Measurements from ENCODE around the gene DMRT1. TPM values are rescaled to one million over a fixed set of nuclear protein-coding genes. Genes with fewer than 3 reads are reported as not detected.
"Not testable (repeated sequence)": the region's sequence is repeated elsewhere in the genome, so short reads cannot be mapped to it uniquely, and the experiment has no call there.

The DMRT1 gene
- polyA plus RNA-seq, 12 donors = not detected

- not testable (repeated sequence) for DNase-seq
These were observed 157.0 kb downstream of the DMRT1 start for GRCh38 chr9:998299-999110.

- no peak for DNase-seq
These were observed 160.3 kb downstream of the DMRT1 start for GRCh38 chr9:1001838-1002237.

GRCh38 chr9:1002678-1003077, 161.2 kb downstream of the DMRT1 start:
- DNase-seq = no peak

GRCh38 chr9:1005043-1005667, 163.7 kb downstream of the DMRT1 start:
- DNase-seq = no peak

GRCh38 chr9:1007312-1007711, 165.8 kb downstream of the DMRT1 start:
- no peak for DNase-seq

GRCh38 chr9:1008216-1008615, 166.7 kb downstream of the DMRT1 start:
- no peak for DNase-seq

- DNase-seq = peak; percentile 86
These were observed 167.7 kb downstream of the DMRT1 start for GRCh38 chr9:1009101-1009707.

GRCh38 chr9:1013021-1013420, 171.5 kb downstream of the DMRT1 start:
- DNase-seq = no peak

GRCh38 chr9:1014225-1014624, 172.7 kb downstream of the DMRT1 start:
- DNase-seq = no peak

- DNase-seq = no peak
These were observed 173.1 kb downstream of the DMRT1 start for GRCh38 chr9:1014640-1015039.

GRCh38 chr9:1018121-1018520, 176.6 kb downstream of the DMRT1 start:
- no peak for DNase-seq

Other genes with a start within 250 kb of the DMRT1 start
- gene DMRT3, start 135.0 kb downstream of the DMRT1 start, polyA plus RNA-seq (ENCODE audit: insufficient read length in 12 of 12) = under 1 TPM in 9 of 12 donors, not detected in 3; 0.13 to 0.59 (median 0.23) TPM
- gene DMRT2, start 208.7 kb downstream of the DMRT1 start, polyA plus RNA-seq (ENCODE audit: insufficient read length in 12 of 12) = 10 to 100 TPM in 11 of 12 donors, not detected in 1; 23.9 to 45.1 (median 31.7) TPM